Measurements from ENCODE around the gene RNF183.

DNA sequence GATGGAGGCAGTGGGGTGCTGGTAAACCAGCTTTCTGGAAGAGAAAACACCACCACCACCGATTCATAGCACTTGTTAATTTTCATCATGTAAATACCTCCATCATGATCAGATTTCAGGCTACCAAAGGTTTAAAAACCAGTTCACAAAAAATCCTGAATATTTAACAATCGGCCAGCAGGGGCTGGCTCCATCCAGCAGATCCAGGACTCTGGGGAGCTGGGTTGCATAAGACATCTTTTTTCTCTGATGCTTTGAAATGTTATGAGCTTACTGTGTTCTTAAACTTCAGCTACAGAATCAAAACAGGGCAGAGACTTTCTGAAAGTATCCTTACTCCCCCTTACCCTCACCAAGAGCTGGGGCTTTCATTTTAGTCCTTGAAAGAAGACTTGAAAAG lies 14.6 kb upstream of the RNF183 start:
- TF ChIP-seq, protein P1, sequence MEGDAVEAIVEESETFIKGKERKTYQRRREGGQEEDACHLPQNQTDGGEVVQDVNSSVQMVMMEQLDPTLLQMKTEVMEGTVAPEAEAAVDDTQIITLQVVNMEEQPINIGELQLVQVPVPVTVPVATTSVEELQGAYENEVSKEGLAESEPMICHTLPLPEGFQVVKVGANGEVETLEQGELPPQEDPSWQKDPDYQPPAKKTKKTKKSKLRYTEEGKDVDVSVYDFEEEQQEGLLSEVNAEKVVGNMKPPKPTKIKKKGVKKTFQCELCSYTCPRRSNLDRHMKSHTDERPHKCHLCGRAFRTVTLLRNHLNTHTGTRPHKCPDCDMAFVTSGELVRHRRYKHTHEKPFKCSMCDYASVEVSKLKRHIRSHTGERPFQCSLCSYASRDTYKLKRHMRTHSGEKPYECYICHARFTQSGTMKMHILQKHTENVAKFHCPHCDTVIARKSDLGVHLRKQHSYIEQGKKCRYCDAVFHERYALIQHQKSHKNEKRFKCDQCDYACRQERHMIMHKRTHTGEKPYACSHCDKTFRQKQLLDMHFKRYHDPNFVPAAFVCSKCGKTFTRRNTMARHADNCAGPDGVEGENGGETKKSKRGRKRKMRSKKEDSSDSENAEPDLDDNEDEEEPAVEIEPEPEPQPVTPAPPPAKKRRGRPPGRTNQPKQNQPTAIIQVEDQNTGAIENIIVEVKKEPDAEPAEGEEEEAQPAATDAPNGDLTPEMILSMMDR (IDR thresholded peaks at IDR 0.05) = peak in 1 of 3 donors; percentile 17
- no peak for TF ChIP-seq POLR2AphosphoS5 (IDR thresholded peaks at IDR 0.05)

Measured in breast epithelium (tissue), 3 donors.